GM21737 (cell line): ENCODE data around the gene SNAP91.
"Not testable (repeated sequence)": the region's sequence is repeated elsewhere in the genome, so short reads cannot be mapped to it uniquely, and the experiment has no call there.

Experiments used
- ATAC-seq: cut with Tn5 transposase; IDR thresholded peaks from one replicate; pipeline ENCODE4 v1.9.1; 2021; ENCODE audit warnings: mild to moderate bottlenecking, moderate library complexity; ENCODE audit not compliant: unreplicated experiment

The SNAP91 gene, protein sequence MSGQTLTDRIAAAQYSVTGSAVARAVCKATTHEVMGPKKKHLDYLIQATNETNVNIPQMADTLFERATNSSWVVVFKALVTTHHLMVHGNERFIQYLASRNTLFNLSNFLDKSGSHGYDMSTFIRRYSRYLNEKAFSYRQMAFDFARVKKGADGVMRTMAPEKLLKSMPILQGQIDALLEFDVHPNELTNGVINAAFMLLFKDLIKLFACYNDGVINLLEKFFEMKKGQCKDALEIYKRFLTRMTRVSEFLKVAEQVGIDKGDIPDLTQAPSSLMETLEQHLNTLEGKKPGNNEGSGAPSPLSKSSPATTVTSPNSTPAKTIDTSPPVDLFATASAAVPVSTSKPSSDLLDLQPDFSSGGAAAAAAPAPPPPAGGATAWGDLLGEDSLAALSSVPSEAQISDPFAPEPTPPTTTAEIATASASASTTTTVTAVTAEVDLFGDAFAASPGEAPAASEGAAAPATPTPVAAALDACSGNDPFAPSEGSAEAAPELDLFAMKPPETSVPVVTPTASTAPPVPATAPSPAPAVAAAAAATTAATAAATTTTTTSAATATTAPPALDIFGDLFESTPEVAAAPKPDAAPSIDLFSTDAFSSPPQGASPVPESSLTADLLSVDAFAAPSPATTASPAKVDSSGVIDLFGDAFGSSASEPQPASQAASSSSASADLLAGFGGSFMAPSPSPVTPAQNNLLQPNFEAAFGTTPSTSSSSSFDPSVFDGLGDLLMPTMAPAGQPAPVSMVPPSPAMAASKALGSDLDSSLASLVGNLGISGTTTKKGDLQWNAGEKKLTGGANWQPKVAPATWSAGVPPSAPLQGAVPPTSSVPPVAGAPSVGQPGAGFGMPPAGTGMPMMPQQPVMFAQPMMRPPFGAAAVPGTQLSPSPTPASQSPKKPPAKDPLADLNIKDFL

DNA sequence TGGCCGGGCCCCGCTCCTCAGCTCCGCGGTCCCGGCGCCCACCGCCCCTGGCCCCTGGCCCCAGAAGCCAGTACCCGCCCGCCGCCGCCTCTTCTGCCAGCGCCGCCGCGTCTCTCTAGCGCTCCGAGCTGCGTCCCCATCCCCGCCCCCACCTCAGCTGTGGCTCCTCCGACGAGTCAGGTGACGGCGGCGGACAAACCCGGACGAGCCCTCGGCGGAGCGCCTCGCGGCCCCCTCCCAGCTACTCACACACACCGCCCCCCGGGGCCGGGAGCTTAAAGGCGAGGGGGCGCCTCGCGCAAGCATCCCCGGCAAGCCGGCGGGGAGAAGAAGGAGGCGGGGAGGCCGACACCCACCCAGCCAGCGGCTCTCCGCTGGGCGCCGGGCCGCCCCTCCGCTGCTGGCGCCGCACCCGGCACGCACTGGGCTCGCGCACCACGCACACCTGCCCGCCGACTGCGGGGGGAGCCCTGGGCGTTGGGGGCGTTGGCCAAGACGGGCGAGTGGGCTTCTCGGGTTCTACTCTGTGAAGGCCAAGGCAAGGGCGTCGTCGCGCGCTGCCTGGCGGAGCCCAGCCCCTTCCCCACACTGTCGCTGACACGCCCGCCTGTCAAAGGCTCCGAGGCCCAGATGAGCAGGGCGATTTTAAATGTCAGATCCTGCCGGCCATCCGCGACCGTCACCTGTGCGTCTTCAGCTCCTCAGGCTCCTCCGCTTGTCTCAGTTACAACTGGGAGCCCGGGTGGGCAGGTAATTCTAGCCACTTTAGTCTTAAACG, at the start of gene SNAP91:
SNAP91 (minus strand) TSS at position 132 of the 778 bp plus-strand sequence. CDS start 1,174 bp downstream, outside the sequence.
- ATAC-seq, result no peak

DNA sequence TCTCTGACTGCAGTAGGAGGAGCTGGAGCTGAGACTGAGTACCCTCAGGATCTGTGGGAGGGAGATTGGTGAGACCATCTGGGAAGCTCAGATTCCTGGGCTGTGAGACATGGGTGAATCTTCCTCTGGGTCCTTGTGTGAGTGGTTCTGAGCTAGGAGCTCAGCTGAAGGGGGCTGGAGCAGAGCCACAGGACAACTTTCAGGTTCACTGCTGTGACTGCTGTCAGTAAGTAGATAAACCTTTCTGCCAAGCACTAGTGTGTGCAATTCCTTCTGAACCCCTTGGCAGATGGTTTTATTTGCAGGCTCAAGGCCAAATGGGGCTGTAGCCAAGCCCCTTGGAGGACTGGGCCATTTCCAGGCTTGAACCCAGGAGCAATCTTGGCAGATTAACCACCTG, 49.6 kb upstream of the SNAP91 start:
- ATAC-seq, result no peak

DNA sequence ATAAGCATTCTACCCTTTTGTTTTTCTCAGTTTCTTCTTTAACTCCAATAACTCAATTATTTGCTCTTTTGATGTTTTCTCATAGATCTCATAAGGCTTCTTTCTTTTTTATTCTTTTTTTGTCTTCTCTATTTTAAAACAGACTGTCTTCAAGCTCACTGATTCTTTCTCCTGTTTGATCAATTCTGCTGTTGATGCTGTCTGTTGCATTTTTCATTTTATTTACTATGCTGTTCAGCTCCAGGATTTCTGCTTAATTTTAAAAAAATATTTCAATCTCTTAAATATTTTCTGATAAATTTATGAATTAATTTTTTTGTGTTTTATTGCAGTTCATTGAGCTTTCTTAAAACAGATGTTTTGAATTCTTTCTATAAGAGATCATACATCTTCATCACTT, 48.1 kb upstream of the SNAP91 start:
- ATAC-seq, result no peak

DNA sequence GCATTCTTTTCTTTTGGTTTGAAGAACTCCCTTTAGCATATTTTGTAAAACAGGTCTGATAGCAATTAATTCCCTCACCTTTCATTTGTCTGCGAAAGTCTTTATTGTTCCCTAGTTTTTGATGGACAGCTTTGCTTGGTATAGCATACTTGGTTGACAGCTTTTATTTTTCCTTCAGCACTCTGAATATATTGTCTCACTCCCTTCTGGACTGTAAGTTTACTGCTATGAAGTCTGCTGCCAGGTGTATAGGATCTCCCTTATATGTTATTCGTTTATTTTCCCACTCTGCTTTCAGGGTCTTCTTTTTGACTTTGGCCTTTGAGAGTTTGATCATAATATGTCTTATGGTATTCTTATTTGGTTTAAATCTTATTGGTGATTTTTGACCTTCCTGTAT, 47.7 kb upstream of the SNAP91 start:
- no peak for ATAC-seq

DNA sequence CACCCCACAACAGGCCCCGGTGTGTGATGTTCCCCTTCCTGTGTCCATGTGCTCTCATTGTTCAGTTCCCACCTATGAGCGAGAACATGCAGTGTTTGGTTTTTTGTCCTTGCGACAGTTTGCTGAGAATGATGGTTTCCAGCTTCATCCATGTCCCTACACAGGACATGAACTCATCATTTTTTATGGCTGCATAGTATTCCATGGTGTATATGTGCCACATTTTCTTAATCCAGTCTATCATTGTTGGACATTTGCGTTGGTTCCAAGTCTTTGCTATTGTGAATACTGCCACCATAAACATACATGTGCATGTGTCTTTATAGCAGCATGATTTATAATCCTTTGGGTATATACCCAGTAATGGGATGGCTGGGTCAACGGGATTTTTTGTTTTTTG, 43.5 kb upstream of the SNAP91 start:
- not testable (repeated sequence) for ATAC-seq

DNA sequence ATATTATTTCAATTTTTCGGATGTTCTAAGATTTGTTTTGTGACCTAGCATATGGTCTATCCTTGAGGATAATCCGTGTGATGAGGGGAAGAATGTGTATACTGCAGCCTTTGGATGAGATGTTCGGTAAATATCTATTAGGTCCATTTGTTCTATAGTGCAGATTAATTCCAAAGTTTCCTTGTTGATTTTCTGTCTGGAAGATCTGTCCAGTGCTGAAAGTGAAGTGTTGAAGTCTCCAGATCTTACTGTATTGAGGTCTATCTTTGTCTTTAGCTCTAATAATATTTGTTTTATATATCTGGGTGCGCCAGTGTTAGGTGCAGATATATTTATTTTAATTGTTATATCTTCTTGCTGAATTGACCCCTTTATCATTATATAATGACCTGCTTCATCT, 32.2 kb upstream of the SNAP91 start:
- ATAC-seq, result no peak

DNA sequence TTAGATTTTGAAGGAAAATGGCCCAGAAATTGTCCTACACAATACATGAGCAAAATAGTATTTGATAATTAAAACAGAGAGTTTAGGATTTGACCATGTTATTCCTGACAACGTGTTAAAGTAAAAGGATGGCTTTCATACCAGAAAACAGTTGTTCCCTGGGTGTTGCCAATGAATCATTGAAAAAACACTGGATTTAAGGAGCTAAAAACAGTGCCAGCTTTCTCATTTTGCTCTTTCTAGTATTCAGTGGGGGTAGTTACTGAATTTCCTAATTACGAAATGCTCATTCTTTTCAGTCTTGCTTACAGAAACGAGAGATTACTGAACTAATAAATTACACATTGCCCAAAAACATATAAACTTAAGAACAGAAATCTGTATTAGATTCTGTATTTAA, 26.6 kb upstream of the SNAP91 start:
- no peak for ATAC-seq

DNA sequence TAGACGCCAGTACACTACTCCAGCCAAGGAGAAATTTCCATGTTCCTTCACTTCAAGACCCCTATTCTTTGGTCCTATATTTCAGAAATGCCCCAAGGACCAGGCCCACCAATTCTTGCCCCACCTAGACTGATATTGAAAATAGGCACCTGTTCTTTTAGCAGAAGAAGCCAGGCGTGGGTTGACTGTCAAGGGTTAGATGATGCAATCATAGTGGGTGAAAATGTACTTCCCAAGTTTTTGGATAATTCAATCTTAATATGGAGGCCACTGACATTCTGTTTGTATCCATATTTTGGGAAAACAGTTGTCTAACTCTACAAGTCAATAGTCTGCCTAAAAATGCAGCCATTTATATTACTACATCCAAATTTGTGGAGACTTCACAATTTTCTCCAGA, 21.0 kb upstream of the SNAP91 start:
- no peak for ATAC-seq

DNA sequence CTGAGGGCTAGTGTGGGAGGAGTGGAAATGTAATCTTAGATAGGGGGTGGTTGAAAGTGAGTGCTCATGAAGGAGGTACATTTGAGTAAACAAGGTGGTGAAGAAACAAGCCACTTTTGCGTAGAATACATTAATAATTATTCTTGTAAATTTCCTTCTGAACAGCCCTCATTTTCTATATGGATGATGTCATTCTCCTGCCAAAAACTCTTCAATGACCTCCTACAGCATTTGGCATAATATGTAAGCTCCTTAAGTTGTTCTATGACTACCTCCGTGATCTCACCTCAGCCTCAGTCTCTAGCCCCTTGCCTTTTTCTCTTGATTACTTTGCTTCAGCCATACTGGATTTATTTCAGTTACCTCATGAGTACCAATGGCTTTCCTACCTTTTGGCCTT, 14.0 kb upstream of the SNAP91 start:
- no peak for ATAC-seq

DNA sequence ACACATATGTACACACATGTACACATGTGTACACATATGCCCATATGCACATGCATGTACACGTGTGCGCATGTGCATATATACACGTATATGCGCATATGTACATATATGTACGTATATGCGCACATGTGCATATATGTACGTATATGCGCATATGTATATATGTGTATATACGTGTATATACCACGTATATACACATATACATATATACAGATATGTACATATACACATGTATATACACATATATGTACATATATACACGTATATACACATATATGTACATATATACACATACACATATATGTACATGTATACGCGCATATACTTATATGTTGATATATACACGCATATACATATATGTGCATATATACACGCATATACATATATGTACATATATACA, 8.9 kb upstream of the SNAP91 start:
- no peak for ATAC-seq

DNA sequence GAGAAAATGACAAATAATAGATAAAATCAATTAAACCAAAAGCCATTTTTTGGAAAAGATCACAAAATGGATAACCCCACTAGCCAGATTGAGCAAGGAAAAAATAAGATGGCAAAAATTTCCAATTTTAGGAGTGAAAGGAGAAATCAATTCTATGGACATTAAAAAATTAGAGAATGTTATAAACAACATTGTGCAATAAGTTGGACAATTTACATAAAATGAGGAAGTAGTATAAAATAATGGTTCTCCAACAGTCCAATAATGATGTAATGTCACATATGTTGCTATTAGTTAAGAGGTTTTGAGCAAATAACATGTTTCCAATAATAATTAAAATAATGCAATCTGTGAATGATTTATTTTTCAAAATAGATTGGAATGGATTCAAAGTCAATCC, 3.1 kb upstream of the SNAP91 start:
- ATAC-seq, result no peak

DNA sequence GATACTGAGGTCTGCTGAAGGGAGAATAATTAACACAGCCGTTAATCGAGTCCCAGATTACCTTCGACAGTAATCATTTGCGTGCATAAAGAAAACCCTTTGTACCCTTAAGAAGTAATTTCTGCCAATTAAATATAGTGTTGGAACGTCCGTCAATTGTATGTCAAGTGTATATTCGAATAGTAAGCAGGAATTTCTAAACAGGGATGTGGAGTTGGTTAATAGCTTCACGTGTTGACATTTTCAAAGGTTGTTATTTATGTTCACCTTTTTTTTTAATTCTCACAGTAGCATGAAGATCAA, 798 bp upstream of the SNAP91 start:
- no peak for ATAC-seq

DNA sequence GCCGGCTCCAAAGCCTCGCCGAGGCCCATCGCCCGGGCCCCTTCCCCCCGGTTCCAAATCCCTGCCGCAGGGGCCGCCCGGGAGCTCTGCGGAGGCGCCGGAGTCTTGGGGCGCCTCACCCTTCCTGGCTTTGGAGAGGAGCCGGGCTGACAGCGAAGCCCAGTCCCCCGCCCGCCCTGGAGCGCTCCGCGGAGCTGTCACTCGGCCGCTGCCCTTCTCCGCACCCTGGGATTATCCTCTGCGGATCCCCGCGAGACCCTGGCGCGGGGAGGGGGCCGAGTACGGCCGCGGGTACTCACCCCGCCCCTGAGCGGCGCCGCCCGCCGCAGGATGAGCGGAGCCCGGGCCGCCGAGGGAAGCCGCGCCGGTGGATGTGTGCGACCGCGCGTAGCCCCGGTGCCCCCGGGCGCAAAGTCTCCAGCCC, 343 bp downstream of the SNAP91 start:
- ATAC-seq, result no peak

DNA sequence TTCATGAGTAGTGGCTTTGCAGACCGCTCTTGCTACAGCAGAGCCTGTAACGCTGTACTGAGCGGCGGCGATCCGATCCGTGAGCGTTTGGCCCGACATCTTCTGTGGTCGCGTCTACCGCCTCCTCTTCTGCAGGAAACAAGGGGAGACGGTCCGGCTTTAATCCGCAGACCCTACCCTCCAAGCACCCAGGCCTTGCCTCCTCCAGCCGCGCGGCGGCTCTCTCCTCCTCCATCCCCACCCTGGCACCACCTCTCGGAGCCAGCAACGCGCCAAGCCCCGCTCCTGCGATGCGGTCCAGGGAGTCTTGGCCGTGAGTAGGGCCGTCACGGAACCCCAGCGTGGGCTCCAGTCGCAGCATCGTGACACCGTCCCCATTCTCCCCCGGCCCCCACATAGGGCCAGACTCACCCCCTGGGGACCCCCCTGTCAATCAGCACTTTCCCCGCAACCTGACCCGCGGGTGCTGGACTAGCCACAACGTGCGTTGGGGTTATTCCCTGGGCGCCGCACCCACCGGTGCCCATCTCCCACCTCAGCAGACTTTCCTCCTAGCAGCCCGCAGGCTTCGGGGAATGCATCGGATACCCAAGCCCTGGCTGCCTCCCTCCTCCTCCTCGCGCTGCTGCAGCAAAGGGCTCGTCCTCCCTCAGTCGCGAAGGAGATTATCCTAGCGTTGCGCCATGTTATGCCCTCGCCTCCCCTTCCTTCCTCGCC, 914 bp downstream of the SNAP91 start:
- no peak for ATAC-seq

DNA sequence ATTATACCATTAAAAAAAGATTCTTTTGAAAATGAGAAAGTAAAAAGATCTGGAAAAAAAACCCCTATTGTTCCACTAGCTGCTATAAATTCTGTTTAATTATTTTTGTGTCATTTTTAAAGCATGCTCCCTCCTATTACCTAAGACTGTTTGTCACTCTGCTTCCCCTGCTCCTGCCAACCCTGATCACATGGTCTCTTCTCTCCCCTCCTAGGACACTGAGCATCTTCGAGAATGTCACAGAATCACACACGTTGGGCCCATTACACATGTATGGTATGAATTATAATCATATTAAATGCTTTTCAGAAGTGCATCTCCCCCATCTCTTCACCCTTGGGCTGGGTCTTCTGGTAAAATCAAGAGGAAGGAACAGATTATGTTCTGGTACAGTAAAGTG, 6.2 kb downstream of the SNAP91 start:
- ATAC-seq, result no peak

DNA sequence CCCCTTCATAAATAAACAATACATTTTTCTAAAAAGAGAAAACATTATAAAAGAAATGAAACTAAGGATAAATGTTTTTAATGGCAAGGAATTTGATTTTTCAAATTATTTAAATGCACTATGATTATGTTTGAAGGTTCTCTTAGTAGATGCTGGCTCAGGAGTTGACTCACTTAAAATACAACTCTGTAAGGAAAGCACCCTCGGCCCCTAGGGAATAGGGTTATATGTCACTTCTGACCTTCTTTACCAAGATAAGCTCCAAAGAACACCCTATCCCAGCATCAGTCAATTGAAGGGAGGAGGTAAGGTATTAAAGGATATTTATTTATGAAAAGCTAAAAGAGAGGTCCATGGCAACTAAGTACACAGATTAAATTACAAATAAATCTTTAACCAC, 6.8 kb downstream of the SNAP91 start:
- ATAC-seq, result no peak

DNA sequence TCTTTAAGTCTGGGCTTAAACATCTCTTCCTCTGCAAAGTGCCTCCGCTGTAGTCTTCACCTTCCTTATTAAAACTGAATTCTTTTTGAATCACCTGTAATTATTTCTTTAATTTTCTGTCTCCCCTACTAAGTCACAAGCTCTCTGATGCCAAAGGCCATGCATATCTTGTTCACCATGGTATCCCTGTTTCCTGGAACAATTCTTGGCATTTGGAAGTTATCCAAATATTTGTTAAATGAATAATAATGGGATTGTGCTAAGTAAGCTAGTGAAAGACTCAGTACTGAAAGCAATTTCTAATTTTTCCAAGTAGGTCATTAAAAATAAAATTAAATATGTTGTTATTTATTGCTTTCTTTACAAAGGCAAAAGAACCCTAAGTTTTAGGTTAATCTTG, 12.2 kb downstream of the SNAP91 start:
- ATAC-seq, result no peak

DNA sequence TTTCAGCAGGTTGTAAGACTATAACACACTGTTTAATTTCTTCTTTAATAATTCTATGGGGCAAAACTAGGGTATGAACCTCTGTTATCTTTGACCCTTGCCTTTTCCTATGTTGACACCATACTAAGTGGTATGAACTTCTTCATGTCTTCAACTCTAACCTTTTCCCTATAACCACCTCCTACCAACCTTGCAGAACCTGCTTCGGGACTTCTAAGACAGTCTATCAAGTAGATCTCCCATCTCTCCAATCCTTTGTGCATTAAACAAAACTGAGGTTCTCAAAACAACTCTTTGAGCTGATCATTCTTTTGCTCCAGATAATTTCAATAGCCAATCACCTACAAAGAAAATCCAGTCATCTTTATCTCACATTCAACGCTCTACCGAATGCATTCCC, 23.4 kb downstream of the SNAP91 start:
- no peak for ATAC-seq

DNA sequence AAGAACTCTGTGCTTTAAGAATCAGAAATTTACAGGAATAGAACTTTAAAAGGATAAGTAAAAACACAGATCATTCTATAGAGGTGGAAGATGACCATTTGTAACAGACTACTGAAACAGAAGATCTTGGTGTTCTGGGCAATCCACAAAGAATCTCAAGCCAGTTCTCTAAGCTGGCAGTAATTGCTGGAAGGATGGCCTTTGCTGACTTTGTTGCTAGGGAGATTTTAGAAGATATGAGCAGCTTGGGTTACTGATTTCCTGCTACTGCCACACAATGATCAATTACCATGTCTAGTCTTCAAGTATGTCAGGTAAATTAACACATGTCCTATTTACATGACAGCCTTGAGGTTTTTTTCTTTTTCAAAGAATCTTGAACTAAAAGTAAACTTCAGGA, 31.1 kb downstream of the SNAP91 start:
- ATAC-seq, result no peak

DNA sequence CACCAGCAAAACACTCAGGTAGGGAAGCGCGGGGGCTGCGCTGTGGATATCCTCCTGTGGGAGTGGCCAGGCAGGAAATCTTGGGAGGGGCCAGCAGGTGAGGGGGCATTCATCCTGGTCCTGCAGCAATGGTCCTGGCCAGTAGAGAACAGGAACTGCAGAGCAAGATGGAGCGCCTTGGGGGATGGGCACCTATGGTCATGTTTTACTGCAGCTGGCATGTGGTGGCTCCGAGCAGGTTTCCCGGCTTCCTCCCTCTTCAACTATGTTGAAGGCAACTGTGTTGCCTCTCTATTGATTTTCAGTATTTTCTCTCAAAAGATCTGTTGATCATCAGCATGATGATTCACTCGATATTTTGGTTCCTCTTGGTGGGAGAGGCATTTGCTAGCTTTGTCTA, 70.9 kb downstream of the SNAP91 start:
- ATAC-seq, result no peak

DNA sequence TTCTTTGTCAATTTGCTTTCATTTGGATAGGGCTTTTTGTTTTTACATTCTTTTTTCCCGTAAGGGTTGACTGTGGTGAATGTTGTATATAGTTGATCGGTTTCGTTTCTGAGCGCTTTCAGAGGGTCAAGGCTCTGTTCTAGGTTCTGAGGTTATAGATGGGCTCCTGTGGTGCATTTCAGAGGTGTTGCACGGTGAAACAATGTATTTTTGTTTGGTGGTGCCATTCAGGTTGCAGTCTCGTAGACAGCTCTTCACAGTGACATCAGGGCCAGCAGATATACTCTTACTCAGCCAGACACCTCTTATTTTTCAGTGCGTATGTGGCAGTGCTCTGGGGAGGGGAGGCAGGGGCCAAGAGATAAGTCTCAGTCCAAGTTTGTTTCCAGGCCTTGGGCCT, 72.1 kb downstream of the SNAP91 start:
- no peak for ATAC-seq
